Neutrophil (primary cell): Measurements from ENCODE around the gene C1orf210.

Experiments used
- H3K27ac ChIP-seq: fragments of 200-600 bp; sonication (generic); 2 replicates; pipeline ENCODE4 v1.5.1; 2016; ENCODE audit warnings: mild to moderate bottlenecking, moderate library complexity
- H3K27me3 ChIP-seq: fragments of 200-600 bp; sonication (generic); 2 replicates; pipeline ENCODE4 v1.6.0; 2016; ENCODE audit warnings: mild to moderate bottlenecking
- H3K36me3 ChIP-seq: fragments of 200-600 bp; sonication (generic); 2 replicates; pipeline ENCODE4 v1.5.1; 2017
- H3K4me1 ChIP-seq, 2 experiments: fragments of 200-600 bp in 1 of 2; sonication (generic) in 1 of 2; 1 replicate in 1 of 2; 2 replicates in 1 of 2; pipeline versions ENCODE4 v1.5.1 to v1.6.1; 2013 to 2016; ENCODE audit warnings: low read depth in 1 of 2, low read length in 1 of 2, mild to moderate bottlenecking in 1 of 2, moderate library complexity in 1 of 2; ENCODE audit not compliant: control insufficient read depth in 1 of 2, insufficient read depth in 1 of 2
- H3K4me3 ChIP-seq, 2 experiments: fragments of 200-600 bp in 1 of 2; sonication (generic) in 1 of 2; 1 replicate in 1 of 2; 2 replicates in 1 of 2; pipeline ENCODE4 v1.5.1; 2013 to 2016; ENCODE audit warnings: low read depth in 1 of 2, low read length in 1 of 2, mild to moderate bottlenecking in 1 of 2, moderate library complexity in 1 of 2
- H3K9me3 ChIP-seq: fragments of 200-600 bp; sonication (generic); 2 replicates; pipeline ENCODE4 v1.5.1; 2016
- TF ChIP-seq, protein P1 (sequence below): fragments of 200-600 bp; sonication (generic); IDR thresholded peaks from 2 replicates; pipeline ENCODE4 v1.5.1; 2016; ENCODE audit warnings: antibody characterized with exemption

The C1orf210 gene

DNA sequence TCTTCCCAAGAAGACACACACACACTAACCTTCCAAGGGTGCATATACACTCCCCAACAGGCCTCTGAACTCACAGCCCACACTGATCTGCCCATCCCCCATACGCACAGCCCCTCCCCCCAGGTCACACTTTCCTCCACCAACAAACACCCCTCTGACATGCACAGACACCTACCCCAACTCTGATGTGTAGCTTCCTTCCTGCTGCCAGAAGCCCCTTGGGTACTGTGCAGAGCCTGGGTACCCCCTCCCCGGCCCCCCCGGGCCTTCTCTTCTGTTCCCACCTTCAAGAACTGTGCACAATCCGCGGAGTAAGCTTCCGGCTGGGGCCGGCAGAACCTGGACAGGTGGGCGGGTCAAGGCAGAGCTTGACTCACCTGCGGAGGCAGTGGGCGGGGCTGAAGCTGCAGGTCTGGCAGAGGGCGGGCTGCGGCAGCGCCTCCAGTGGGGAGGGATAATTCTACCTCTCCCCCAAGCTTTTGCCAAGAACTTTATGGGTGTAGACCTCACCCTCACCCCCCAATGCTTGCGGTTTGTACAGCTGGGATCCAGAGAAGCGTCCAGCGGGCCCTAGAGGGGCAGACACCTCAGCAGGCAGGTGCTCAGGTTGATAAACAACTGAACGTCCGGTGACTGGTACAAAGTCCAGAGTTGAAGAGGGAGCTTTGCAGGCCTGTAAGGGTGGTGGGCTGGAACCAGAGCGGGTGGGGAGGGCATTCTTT, at the start of gene C1orf210:
C1orf210 (minus strand) TSS at position 313 of the 722 bp plus-strand sequence. CDS start 2,311 bp downstream, outside the sequence.
- Histone ChIP-seq H3K4me1 (no peaks in the 10 kb centered on the region), H3K36me3 (no peaks in the 10 kb centered on the region), H3K27ac (no peak within 1 kb of the TSS), H3K27me3 (no peaks in the 10 kb centered on the region), H3K9me3 (no peaks in the 10 kb centered on the region), H3K4me3 (no peak within 1 kb of the TSS)
- TF ChIP-seq, protein P1, sequence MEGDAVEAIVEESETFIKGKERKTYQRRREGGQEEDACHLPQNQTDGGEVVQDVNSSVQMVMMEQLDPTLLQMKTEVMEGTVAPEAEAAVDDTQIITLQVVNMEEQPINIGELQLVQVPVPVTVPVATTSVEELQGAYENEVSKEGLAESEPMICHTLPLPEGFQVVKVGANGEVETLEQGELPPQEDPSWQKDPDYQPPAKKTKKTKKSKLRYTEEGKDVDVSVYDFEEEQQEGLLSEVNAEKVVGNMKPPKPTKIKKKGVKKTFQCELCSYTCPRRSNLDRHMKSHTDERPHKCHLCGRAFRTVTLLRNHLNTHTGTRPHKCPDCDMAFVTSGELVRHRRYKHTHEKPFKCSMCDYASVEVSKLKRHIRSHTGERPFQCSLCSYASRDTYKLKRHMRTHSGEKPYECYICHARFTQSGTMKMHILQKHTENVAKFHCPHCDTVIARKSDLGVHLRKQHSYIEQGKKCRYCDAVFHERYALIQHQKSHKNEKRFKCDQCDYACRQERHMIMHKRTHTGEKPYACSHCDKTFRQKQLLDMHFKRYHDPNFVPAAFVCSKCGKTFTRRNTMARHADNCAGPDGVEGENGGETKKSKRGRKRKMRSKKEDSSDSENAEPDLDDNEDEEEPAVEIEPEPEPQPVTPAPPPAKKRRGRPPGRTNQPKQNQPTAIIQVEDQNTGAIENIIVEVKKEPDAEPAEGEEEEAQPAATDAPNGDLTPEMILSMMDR = no peak

DNA sequence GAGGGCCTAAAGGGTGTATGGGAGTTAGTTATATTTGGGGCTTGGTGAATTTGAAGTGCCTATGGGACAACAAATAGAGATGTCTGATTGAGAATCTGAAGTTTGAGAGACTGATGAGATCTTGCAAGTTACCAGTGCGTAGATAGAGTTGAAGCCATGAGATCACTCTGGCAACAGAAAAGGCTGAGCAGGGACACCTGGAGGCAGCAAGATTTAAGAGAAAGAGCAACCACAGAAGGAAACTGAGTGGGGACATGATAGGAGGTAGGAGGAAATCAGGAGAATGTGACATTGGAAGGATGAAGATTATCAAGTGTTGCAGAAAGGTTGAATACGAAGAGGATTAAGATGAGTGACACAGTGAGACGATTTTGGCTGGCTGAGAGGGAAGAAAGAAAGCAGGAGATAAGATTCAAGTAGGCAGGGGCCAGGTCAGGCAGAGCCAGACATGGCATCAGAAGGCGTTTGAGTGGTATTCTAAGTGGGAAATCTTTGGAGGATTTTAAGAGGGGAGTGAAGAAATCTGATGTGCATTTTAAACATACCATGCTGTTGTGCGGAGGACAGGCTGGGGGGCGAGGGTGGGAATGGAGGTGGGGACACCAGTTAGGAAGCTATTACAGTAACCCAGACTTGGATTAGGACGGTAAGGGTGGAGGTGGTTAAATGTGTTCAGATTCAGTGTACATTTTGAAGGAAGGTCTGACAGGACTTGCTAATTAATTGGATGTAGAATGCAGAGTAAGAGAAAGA, 49.2 kb upstream of the C1orf210 start:
- H3K36me3 ChIP-seq = no peaks in the 10 kb centered on the region

DNA sequence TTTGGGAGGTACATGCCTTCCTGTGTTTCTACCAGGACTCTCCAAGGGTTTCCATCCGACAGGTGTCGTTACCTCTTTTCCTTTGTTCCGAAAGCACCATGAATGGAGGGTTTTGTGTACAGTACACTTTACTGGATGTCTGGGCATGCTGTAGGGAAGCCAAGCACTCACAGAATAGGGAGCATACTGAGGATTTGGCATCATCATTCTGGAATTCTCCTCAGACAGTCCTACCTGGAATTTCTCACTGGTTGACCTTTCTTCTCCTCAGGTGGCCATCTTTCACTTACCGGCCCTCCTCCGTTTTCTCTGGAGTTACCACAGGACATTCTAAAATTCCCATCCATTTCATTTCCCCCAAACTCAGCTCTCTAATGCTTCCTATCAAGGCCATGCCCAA, 46.3 kb upstream of the C1orf210 start:
- Histone ChIP-seq H3K27me3 (no peaks in the 10 kb centered on the region), H3K4me1 (no peaks in the 10 kb centered on the region), H3K36me3 (no peaks in the 10 kb centered on the region), H3K9me3 (no peaks in the 10 kb centered on the region), H3K27ac (no peak overlapping the region), H3K4me3 (no peak overlapping the region)
- TF ChIP-seq, protein P1 = no peak

More for the DNA sequence above, 49.2 kb upstream of the C1orf210 start:
- Histone ChIP-seq H3K4me3 (no peak overlapping the region), H3K27me3 (no peaks in the 10 kb centered on the region), H3K9me3 (no peaks in the 10 kb centered on the region), H3K4me1 (no peaks in the 10 kb centered on the region), H3K27ac (no peak overlapping the region)
- TF ChIP-seq, protein P1 = no peak

DNA sequence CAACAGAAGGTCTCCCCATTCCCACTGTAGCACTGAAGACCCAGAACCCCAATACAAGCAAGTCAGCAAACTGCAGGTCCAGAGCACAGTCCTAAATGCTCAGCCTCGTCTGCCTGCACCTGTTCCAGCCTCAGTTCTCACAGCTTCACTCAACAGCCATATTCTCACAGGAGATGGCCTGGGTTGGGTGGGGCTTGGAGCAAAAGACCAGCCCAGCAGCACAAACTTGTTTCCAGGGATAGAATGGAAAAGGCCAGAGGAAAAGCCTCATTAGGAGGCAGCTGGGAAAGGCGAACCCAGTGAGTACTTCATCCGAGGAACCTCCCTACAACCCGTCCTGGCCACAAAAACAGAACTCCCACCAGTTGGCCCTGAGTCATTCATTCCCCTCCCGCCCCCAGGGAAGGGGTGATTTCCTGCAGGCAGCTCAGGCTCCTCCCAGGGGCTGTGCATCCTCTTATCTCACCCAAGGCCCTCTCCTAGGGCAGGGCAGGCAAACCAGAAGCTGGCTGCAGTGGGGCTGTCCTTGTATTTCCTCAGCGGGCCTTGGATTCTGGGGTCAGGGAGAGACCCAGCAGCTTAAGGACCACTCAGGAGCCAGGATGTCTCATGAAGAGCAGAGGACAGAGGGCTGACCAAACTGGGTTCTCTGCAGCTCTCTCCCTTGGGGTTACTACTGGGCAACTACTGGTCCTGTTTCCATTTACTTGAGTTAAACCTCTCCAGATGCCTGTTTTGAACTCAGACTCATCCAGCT, 44.8 kb upstream of the C1orf210 start:
- Histone ChIP-seq H3K36me3 (no peaks in the 10 kb centered on the region), H3K4me1 (no peaks in the 10 kb centered on the region), H3K27me3 (no peaks in the 10 kb centered on the region), H3K27ac (no peak overlapping the region), H3K9me3 (no peaks in the 10 kb centered on the region), H3K4me3 (no peak overlapping the region)
- TF ChIP-seq, protein P1 = no peak

DNA sequence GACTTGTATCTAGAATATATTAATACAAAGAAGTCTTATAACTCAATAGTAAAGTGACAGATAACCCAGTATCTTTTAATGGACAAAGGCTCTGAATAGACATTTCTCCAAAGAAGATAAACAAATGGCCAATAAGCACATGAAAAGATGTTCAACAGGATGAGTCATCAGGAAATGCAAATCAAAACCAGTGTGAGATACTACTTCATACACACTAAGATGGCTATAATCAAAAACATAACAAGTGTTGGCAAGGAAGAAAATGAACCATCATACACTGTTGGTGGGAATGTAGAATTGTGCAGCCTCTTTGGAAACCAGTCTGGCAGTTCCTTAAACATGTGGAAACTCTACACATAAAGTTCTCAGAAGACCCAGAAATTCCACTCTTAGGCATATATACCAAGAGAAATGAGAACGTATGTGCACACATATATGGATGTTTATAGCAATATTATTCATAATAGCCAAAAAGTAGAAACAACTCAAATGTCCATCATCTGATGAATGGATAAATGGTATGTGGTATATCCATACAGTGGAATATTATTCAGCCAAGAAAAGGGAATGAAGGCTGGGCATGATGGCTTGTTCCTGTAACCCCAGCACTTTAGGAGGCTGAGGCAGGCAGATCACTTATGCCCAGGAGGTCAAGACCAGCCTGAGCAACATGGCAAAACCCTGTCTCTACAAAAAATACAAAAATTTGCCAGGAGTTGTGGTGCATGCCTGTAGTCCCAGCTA, 42.3 kb upstream of the C1orf210 start:
- Histone ChIP-seq H3K27me3 (no peaks in the 10 kb centered on the region), H3K4me1 (no peaks in the 10 kb centered on the region), H3K27ac (no peak overlapping the region), H3K36me3 (no peaks in the 10 kb centered on the region), H3K9me3 (no peaks in the 10 kb centered on the region), H3K4me3 (no peak overlapping the region)
- TF ChIP-seq, protein P1 = no peak
